ENCODE measurements around the gene INSYN2B. TPM values are rescaled to one million over a fixed set of nuclear protein-coding genes. Genes with fewer than 3 reads are reported as not detected.

INSYN2B gene
- total and polyA plus RNA-seq, 2 experiments from 2014 or later: not detected

GRCh38 chr5:169991115-169991869, 11.0 kb upstream of the INSYN2B start (continued):
- no peak for TF ChIP-seq POLR2AphosphoS5 (IDR thresholded peaks at IDR 0.05; ENCODE audit: low read depth)
- no peak for TF ChIP-seq ZNF331 (CRISPR knock-in tag; IDR thresholded peaks at IDR 0.05; ENCODE audit: low read depth)

- H3K36me3 ChIP-seq (ENCODE audit: insufficient read depth): no peaks in the 10 kb centered on the region
- no peaks in the 10 kb centered on the region for H3K79me2 ChIP-seq (replicated peaks; ENCODE audit: insufficient read depth)
- H3K36me3 Mint-ChIP-seq (ENCODE audit: low read depth): no peaks in the 10 kb centered on the region
- DNase-seq (ENCODE audit: low spot score): no peak
- no peaks in the 10 kb centered on the region for H3K9me2 ChIP-seq (ENCODE audit: insufficient read depth)
- H3K27me3 ChIP-seq (ENCODE audit: insufficient read depth): no peaks in the 10 kb centered on the region
- no peak overlapping the region for H3K4me3 ChIP-seq
- H3K9me3 Mint-ChIP-seq: no peaks in the 10 kb centered on the region
- H3K4me3 Mint-ChIP-seq: no peak overlapping the region
- H3K27ac Mint-ChIP-seq: no peak overlapping the region
- H2AFZ ChIP-seq: no peak overlapping the region
- H3F3A ChIP-seq (replicated peaks; ENCODE audit: low read depth): no peaks in the 10 kb centered on the region
- no peaks in the 10 kb centered on the region for H3K4me1 ChIP-seq (ENCODE audit: insufficient read depth)
- no peaks in the 10 kb centered on the region for H4K20me1 ChIP-seq (replicated peaks; ENCODE audit: insufficient read depth)
- no peak for TF ChIP-seq REST (IDR thresholded peaks at IDR 0.05; ENCODE audit: unreplicated experiment)
- no peak for TF ChIP-seq ZNF331 (CRISPR knock-in tag; IDR thresholded peaks at IDR 0.05; ENCODE audit: low read depth)
- no peak for TF ChIP-seq CTCF (conservative IDR thresholded peaks at IDR 0.05; ENCODE audit: low read depth in 2 of 2)
- no peak for TF ChIP-seq CREB1 (CRISPR knock-in tag; IDR thresholded peaks at IDR 0.05; ENCODE audit: low read depth)
- no peak for TF ChIP-seq ZNF462 (CRISPR knock-in tag; IDR thresholded peaks at IDR 0.05)
- no peak for TF ChIP-seq POLR2AphosphoS5 (IDR thresholded peaks at IDR 0.05; ENCODE audit: low read depth)
- TF ChIP-seq ZNF114 (CRISPR knock-in tag; IDR thresholded peaks at IDR 0.05): no peak
- no peak for TF ChIP-seq EZH2phosphoT487 (IDR thresholded peaks at IDR 0.05; ENCODE audit: unreplicated experiment)
- TF ChIP-seq STAT1 (IDR thresholded peaks at IDR 0.05; ENCODE audit: unreplicated experiment): no peak
- TF ChIP-seq NANOG (IDR thresholded peaks at IDR 0.05; ENCODE audit: borderline replicate concordance): no peak
- no peak for TF ChIP-seq JUNB (IDR thresholded peaks at IDR 0.05; ENCODE audit: unreplicated experiment)
- no peak for ATAC-seq
- peaks cover 4% of the 10 kb centered on the region for H3K27me3 Mint-ChIP-seq (ENCODE audit: insufficient read depth, low read depth, poor library complexity)
- H3K27ac ChIP-seq (ENCODE audit: low read depth): no peak overlapping the region
- peaks cover 4% of the 10 kb centered on the region for H3K4me1 Mint-ChIP-seq
- no peak overlapping the region for H3K4me2 ChIP-seq
Measured at GRCh38 chr5:169989365-169989764, 9.1 kb upstream of the INSYN2B start.
